ENCODE measurements around the gene NCR3LG1.

DNA sequence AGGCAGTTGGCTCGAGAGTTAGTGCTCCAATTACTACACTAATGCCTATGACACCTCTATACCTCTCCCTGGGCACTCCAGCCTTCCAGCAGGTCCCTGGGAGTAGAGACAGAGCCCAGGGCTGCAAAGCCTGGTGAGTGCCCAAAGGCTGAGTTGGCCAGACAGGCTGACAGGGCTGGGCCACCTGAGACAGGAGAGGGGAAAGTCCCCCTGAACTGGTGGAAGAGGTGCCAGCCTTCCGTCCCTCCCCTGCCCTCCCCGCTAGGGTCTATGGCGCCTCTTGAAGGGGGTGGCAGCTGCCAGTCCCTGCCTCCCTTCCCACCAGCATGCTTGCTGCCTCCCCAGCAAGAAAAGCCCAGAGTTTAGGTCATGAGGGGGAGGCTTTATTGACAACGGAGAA, 33.9 kb downstream of the NCR3LG1 start:
- TF ChIP-seq EZH2 (IDR thresholded peaks at IDR 0.05) (no peak), POLR2AphosphoS5 (IDR thresholded peaks at IDR 0.05; ENCODE audit: borderline replicate concordance, low read depth, low read length) (no peak), FOXP2 (optimal IDR thresholded peaks at IDR 0.05; ENCODE audit: control extremely low read depth, extremely low read length, insufficient read depth) (no peak)

Measured in SK-N-MC (cell line).